GM18499 (cell line): Measurements from ENCODE around the gene SEMA3A.
A peak's percentile ranks its signal among the peaks of the same experiment; 100 is the strongest.

ENCODE experiments used
- ATAC-seq: cut with Tn5 transposase; IDR thresholded peaks from one replicate; pipeline ENCODE4 v1.9.1; 2021; ENCODE audit warnings: moderate number of reproducible peaks; ENCODE audit not compliant: insufficient read depth, unreplicated experiment

The SEMA3A gene

DNA sequence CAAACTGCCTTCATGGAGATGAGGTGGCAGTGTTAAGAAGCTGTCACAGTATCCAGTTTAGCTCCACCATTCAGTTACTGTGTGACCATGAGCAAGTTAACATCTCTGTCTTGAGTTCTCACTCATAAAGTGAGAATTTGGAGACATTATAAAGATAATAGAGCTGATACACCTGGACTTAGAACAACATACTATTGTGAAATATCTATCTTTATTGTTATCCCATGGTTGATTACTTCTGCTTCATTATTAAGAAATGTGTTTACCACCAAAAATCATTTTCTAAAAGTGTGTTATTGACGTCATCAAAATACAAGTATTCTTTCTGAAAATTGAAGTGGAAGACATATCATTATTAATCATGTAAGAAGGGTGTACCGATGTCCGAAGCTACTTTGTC lies 166.9 kb downstream of the SEMA3A start:
- no peak for ATAC-seq

- no peak for ATAC-seq
These were observed 169.2 kb downstream of the SEMA3A start for GRCh38 chr7:84025332-84025927.

- ATAC-seq: no peak
These were observed 171.8 kb downstream of the SEMA3A start for GRCh38 chr7:84022684-84023308.

DNA sequence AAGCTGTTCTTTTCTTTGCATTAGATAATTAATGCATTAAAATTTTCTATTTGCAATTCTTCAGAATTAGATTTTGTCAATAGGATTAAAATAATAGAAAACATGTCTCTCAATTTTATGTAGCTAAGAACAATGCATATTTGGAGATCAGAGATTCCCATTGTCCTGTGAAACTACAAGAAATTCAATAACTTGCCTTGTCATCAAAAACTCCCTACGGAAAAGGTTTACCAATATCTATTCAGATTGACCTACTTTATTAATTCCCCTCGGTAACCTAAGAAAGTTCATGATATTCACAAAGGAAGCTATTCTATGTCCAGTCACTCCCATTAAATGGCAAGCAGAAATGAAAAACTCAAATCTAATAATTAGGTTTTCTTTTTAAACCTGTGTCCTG lies 172.6 kb downstream of the SEMA3A start:
- no peak for ATAC-seq

GRCh38 chr7:84021292-84021908 lies 173.2 kb downstream of the SEMA3A start:
- no peak for ATAC-seq

GRCh38 chr7:84017651-84018050 lies 176.9 kb downstream of the SEMA3A start:
- no peak for ATAC-seq

DNA sequence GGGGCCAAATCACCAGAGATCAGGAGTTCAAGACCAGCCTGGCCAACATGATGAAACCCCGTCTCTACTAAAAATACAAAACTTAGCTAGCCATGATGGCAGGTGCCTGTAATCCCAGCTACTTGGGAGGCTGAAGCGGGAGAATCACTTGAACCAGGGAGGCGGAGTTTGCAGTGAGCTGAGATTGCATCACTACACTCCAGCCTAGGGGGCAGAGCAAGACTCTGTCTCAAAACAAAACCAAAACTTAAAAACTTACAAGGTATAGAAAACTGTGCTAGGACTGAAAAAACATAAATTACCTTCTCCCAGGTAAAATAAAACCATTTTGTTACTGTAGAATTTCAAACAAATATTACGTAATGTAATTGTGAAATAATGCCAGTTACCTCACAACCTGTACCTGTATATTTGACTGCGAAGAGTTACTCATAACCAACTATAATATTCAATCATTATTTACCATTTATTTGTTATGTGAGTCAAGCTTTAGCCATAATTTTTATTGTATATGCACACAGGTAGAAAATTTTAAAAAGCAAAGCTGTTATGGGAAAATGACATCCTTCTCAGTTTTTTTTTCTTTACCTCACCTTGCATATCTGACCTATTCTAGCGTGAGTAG lies 180.9 kb downstream of the SEMA3A start:
- no peak for ATAC-seq

DNA sequence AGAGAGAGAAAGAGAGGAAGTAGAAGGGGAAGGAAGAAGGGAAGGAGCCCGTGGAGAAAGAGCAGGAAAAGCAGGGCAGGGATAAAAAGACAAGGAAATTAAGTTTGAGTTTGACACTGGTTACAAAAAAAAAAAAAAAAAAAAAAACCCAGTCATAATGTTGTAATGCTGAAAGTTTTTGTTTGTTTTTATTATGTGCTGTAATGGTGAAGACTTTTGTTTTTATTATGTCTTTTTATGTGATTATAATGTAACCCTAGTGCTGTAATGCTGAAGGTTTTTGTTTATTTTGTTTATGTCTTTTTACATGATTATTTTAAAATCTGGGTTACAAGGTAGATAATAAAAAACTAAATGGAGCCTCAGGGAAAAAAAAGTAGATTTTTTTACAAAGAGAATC lies 184.8 kb downstream of the SEMA3A start:
- no peak for ATAC-seq

GRCh38 chr7:84009051-84009450 lies 185.5 kb downstream of the SEMA3A start:
- no peak for ATAC-seq

- ATAC-seq: no peak
These were observed 191.4 kb downstream of the SEMA3A start for GRCh38 chr7:84003191-84003590.

DNA sequence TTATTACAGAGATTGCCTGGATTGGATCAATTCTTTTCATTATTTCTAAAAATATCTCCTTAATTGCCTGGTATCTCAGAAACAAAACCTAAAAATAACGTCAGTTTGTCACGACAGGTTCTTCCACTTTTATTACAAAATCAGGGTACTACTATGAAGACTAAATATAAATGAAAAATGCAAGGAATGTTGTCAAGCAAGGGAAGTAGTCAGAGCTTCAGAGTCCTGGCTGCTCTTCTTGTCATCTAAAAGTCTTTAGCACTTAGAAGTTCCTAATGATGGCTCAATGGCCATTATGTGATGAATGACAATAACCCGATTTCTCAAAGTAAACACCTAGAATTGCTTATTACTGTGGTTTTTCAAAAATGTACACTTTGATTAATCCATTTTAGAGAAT lies 192.2 kb downstream of the SEMA3A start:
- no peak for ATAC-seq

- ATAC-seq: no peak
These were observed 197.7 kb downstream of the SEMA3A start for GRCh38 chr7:83996879-83997278.

DNA sequence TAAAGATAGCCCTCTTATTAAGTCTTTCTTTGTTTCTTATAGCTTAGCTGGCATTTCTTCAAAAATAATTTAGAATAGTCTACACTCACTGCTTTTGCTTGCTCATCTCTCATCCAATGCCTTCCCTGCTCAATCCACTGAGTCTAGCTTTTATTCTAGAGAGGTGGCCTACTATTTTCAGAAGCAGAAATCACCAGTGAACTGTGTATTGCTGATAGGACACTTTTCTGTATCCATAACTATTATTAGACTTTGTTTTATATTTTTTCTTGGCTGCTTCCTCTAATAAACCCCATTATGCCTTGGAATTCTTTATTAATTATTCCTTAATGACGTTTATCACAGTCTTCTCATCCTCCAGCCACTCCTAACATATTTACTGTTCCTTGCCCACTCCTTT lies 206.8 kb downstream of the SEMA3A start:
- ATAC-seq: no peak

DNA sequence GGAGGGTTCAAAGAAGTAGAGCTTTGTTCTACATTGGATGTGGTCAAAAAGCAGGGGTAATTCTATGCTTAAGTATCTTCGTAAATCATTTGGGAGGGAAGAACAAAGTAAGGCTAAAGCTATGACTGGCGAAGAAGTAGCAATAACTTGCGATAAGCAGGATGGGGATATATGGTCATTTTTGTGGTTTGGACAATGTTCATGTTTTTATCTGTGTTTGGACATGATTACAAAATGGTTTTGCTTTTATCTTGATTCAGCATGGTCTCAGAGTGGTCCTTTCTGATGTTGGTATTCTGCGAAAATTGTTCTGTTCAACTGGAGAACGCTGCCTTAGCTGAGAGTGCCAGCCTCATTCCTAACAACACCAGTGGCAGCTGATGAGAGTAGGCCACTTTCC lies 208.8 kb downstream of the SEMA3A start:
- ATAC-seq: no peak

DNA sequence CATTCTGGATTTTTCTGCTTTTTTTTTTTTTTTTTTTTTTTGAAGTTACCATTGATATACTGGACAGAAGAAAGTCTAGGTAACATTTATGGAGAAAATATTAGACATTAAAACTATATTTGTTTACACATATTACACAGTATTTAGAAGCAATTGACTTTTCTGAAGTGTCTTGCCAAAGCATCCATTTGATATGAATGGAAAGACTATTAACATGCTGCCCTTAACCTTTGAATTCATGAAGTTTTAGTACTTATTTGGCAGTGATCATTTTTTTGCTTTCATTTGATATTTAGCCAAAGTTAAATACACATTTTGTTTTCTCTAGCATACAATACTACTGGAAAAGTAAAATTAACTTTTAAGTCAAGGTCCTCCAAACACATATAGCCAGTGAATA lies 210.0 kb downstream of the SEMA3A start:
- ATAC-seq: no peak

DNA sequence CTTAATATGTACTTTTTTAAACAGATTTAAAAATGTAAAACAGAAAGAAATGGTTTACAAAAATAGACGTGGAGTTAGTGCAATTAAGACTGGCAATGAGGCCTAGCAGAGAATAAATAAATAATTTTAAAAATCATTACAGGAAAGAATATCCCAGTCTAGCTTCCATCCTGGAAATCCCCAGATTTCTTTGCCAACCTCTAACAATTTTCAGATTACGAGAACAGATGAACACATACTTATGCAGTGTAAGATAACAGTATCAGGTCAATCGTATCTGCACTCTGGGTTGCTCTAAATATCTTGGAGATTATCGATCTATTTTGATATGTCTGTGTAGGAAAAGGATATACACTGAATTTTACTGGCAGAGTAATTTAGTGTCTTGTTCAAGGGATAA lies 210.5 kb downstream of the SEMA3A start:
- no peak for ATAC-seq

DNA sequence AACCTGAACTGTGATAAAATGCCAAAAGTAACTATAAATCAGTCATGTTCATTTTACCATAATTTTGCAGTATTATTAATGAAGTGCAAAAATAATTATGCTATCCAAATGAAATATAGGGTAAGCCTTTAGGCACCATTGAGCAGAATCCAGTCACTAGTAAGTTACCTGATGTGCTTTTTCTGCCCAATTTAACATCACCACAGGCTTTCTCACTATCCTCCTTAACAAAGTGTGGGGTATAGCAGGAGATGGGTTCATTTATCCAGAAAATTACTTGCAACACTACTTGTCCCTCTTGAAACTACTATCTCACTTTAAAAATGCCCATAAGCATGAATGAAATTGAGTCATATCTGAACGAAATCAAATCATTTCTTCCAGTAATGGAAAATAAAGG lies 211.0 kb downstream of the SEMA3A start:
- no peak for ATAC-seq

DNA sequence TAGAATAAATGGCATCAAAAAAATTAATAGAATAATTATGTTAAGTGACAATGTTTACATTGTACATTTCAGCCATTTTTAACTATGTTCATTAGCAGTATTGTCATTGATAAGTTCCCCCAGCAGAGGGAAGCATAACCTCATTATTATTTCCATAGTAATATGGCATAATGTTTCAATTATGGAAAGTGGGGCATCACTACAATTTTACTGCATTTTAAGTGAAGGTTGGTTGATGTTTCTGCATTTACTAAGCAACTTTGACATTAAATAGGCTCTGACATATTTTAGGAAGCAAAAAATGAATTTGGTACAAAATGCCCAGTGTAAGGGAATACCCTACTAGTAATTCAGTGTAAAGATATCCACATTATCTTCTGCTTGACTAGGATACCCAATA lies 218.3 kb downstream of the SEMA3A start:
- peak; percentile 79 for ATAC-seq

DNA sequence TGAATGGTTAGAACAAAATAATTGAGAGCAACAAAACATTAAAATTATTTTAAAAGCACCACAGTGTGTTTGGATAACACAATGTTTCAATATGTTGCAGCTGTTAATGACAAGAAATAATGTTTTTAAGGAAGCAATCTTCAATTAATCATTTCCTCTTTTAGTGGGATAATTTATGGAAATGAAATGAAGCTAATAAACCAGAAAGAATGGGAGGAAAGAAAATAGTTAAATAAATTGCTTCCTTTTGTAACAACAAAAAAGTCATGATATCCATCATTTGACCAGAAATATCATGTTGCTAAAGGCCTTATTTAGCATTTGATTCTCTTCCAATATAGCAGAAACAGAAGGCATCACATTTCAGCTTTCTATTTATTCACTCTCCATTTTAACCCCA lies 224.5 kb downstream of the SEMA3A start:
- no peak for ATAC-seq

- ATAC-seq: no peak
These were observed 230.3 kb downstream of the SEMA3A start for GRCh38 chr7:83964318-83964717.

- ATAC-seq: no peak
These were observed 237.3 kb downstream of the SEMA3A start for GRCh38 chr7:83957333-83957732.

- no peak for ATAC-seq
These were observed 238.5 kb downstream of the SEMA3A start for GRCh38 chr7:83956104-83956503.
